GM10248 (cell line): ENCODE data around the gene CD79B.

ENCODE experiments used
- CTCF ChIA-PET: fragments of 300-600 bp; sonication (Branson Sonifier 250); formaldehyde crosslinking; extraction: SDS; loops from one replicate; lab custom pipeline; 2021; ENCODE audit warnings: antibody characterized with exemption; lab: Yijun Ruan, JAX
- POLR2A ChIA-PET: fragments of 350-650 bp; sonication (Branson Sonifier 250); formaldehyde crosslinking; extraction: SDS; loops from one replicate; lab custom pipeline; 2020; ENCODE audit warnings: antibody characterized with exemption; lab: Yijun Ruan, JAX
- DNase-seq: peaks from one replicate; pipeline ENCODE4 v3.0.0; 2012; ENCODE audit errors: extremely low spot score
- TF ChIP-seq, protein P1 (sequence below): IDR thresholded peaks from 2 replicates; pipeline ENCODE4 v1.5.1; 2012; ENCODE audit warnings: mild to moderate bottlenecking, low read depth; ENCODE audit errors: extremely low read depth, missing control alignments, control extremely low read depth

Gene CD79B

DNA sequence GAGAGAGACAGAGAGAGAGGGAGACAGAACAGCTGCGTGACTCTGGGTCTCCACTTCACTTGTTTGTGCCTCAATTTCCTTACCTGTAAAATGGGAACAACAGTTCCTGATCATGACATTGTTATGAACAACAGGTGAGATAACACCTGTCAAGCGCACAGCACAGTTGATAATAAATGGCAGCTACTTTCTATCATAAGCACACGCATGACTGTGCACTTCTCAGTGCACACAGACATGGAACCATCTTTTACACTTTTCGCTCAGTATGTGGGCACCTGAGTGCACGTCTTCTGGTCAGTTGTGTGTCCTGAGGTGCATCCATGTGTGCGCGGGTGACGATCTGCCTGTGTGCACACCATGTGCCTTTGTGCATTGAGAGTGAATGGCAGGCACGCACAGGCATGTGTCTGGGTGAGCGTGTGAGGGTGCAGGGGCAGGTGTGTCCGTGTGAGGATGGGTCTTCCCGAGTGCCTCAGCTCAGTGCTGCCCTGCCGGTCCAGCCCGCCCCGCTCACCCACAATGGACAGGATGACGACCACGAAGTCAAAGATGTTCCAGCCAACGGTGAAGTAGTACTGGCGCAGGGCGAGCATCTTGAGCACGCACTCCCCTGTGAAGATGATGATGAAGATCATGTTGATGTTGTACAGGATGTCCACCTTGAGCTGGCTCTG, 10.3 kb upstream of the CD79B start:
- TF ChIP-seq, protein P1, sequence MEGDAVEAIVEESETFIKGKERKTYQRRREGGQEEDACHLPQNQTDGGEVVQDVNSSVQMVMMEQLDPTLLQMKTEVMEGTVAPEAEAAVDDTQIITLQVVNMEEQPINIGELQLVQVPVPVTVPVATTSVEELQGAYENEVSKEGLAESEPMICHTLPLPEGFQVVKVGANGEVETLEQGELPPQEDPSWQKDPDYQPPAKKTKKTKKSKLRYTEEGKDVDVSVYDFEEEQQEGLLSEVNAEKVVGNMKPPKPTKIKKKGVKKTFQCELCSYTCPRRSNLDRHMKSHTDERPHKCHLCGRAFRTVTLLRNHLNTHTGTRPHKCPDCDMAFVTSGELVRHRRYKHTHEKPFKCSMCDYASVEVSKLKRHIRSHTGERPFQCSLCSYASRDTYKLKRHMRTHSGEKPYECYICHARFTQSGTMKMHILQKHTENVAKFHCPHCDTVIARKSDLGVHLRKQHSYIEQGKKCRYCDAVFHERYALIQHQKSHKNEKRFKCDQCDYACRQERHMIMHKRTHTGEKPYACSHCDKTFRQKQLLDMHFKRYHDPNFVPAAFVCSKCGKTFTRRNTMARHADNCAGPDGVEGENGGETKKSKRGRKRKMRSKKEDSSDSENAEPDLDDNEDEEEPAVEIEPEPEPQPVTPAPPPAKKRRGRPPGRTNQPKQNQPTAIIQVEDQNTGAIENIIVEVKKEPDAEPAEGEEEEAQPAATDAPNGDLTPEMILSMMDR: no peak
- DNase-seq: no peak
- CTCF ChIA-PET: interaction anchor here (0.8 to 1.7 kb wide), 5 partner anchors 11 to 74 kb away, joined by 3 to 6 read pairs (median 3); partner anchors contain the start of gene CSHL1
- POLR2A ChIA-PET: no interaction called here

DNA sequence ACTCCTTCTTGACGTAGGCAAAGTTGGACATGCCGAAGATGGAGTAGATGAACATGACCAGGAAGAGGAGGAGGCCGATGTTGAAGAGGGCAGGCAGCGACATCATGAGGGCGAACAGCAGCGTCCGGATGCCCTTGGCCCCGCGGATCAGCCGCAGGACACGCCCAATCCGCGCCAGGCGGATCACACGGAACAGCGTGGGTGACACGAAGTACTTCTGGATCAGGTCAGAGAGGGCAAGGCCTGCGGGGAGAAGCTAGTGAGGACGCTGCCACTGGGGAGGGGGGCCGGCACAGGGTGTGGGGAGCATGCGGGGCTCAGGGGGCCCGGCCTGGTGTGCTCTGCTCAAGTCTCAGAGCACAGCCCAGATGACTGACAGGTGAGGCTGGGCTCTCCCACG, 9.6 kb upstream of the CD79B start:
- ChIA-PET POLR2A (no interaction called here), CTCF (interaction anchor here (0.8 to 2.2 kb wide), 5 partner anchors 17 to 87 kb away, joined by 3 to 7 read pairs (median 4); partner anchors contain the start of gene CSHL1)
- TF ChIP-seq, protein P1: no peak
- DNase-seq: no peak

DNA sequence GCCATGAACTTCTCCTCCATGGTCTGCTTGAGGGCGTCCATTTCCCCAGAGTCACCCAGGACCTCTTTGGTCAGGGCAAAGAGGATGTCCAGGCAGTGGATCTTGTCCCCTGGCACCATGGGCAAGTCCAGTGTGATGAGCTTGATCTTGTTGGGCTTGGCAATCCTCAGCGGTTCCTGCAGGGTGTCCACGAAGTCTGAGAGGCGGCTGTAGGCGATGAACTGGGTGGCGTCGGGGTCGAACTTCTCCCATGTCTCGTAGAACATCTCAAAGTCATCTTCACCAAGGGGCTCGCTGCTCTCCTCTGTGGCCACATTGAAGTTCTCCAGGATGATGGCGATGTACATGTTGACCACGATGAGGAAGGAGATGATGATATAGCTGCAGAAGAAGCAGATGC, 9.0 kb upstream of the CD79B start:
- POLR2A ChIA-PET: no interaction called here
- TF ChIP-seq, protein P1: no peak
- CTCF ChIA-PET: interaction anchor here (1.1 to 2.2 kb wide), 3 partner anchors 37 to 88 kb away, joined by 3 to 7 read pairs (median 3); no protein-coding TSS in a partner anchor
- no peak for DNase-seq

DNA sequence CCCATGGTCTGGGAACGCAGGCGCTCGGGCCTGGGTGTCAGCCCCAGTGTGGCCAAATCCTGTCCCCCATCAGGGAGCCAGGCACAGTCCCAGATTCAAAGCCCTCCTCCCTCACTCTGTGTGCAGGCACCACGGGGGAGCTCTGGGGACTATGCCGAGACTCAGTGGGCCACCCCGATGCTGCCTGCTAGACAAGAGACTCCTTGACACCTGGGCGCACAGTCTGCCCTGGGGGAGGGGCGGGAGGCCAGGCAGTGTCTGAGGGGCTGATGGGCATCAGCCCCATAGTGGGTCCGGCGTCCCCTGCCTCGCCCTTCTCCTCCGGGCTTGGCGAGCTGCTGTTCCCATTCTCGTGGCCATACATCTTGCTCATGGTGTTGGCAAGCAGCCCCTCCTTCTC, 8.5 kb upstream of the CD79B start:
- TF ChIP-seq, protein P1: no peak
- ChIA-PET POLR2A (no interaction called here), CTCF (interaction anchor here (1.0 to 2.2 kb wide), 5 partner anchors 22 to 88 kb away, joined by 3 to 15 read pairs (median 3); partner anchors contain the start of gene GH1)
- DNase-seq: no peak

DNA sequence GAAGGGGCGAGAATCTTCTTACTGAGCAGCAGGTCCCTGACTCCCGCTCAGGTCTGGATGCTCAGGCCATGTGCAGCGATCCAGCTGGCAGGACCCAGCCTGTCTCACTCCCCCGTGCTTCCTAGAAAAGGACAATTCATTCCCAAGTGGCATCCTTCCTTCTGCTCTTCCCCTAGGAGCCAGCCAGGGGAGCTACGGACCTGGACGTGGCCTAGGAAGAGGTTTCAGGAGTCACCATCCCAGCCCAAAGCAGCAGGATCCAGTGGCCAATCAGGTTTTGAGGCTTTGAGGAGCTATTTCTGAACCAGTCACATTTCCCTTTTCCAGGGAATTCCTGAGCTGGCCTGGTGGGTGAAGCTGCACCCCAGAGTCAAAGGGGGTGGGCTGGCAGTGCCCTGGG, 7.8 kb upstream of the CD79B start:
- POLR2A ChIA-PET: interaction anchor here (0.6 kb wide), 1 partner anchor 12 kb away, joined by 3 read pairs; no protein-coding TSS in a partner anchor
- CTCF ChIA-PET: interaction anchor here (1.0 to 2.2 kb wide), 5 partner anchors 18 to 89 kb away, joined by 3 to 15 read pairs (median 3); partner anchors contain the start of gene GH1
- DNase-seq: no peak
- TF ChIP-seq, protein P1: no peak

DNA sequence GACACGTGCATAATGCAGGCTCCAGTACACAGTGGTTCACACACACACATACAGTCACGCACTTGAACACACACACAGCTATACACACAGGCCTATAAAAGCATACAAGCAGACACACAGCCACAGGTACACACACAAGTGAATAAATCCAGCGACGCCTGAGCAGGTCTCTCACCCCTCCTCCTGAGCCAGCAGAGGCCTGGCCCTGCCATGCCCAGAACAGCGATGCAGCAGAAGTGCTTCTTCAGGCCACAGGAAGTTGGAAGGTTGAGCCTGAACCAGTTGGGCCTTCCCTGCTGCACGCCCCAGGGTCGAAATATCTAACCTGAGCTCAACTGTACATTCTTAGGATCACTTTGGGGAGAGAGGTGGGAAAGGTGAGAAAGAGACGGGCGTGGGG, 7.3 kb upstream of the CD79B start:
- DNase-seq: no peak
- TF ChIP-seq, protein P1: no peak
- ChIA-PET CTCF (interaction anchor here (1.0 to 2.2 kb wide), 4 partner anchors 17 to 89 kb away, joined by 3 to 15 read pairs (median 5); partner anchors contain the start of gene GH1), POLR2A (no interaction called here)
